ENCODE measurements around the gene PTTG1.

- TF ChIP-seq ASH2L (IDR thresholded peaks at IDR 0.05; ENCODE audit: low read length) = no peak
- TF ChIP-seq CTCF (IDR thresholded peaks at IDR 0.05; ENCODE audit: control extremely low read depth in 1 of 3, insufficient read depth in 1 of 3, low read depth in 1 of 3, low read length in 3 of 3) = no peak
- TF ChIP-seq MAFK (IDR thresholded peaks at IDR 0.05; ENCODE audit: low read depth, low read length) = no peak
- no peak for TF ChIP-seq ATF3 (IDR thresholded peaks at IDR 0.05; ENCODE audit: insufficient read depth, low read depth, low read length)
Observed at GRCh38 chr5:160379511-160379910, 42.1 kb upstream of the PTTG1 start.
